HepG2 (cell line): ENCODE results near the gene RRP12. TPM values are rescaled to one million over a fixed set of nuclear protein-coding genes. Genes with fewer than 3 reads are reported as not detected.

ENCODE experiments used
- ELF4 ChIP-seq: sonication (generic); formaldehyde crosslinking; IDR thresholded peaks from 2 replicates; pipeline ENCODE4 v1.5.0; 2020; ENCODE audit warnings: missing genetic modification reagents, mild to moderate bottlenecking, moderate library complexity, borderline replicate concordance
- HNF1A ChIP-seq, 2 experiments: sonication (generic) in 1 of 2; formaldehyde crosslinking in 1 of 2; IDR thresholded peaks; 2 replicates each; pipeline versions ENCODE4 v1.4.0 to v1.6.1; 2016 to 2020; ENCODE audit warnings: borderline replicate concordance in 1 of 2, low read depth in 1 of 2, mild to moderate bottlenecking in 1 of 2, missing genetic modification reagents in 1 of 2
- LCORL ChIP-seq, 2 experiments: fragments of 450-650 bp in 1 of 2; sonication (generic) in 1 of 2; formaldehyde crosslinking in 1 of 2; IDR thresholded peaks; 2 replicates each; pipeline versions ENCODE4 v1.5.0 to v1.6.1; 2017 to 2020; ENCODE audit warnings: antibody characterized with exemption in 1 of 2, missing genetic modification reagents in 1 of 2
- MED13 ChIP-seq: sonication (generic); formaldehyde crosslinking; IDR thresholded peaks from 2 replicates; pipeline ENCODE4 v1.5.0; 2020; ENCODE audit warnings: missing genetic modification reagents
- NR2F6 ChIP-seq, 2 experiments: IDR thresholded peaks; 2 replicates each; pipeline ENCODE4 v1.6.1; 2016; ENCODE audit warnings: antibody characterized with exemption in 1 of 2, mild to moderate bottlenecking in 1 of 2
- NRL ChIP-seq: sonication (generic); formaldehyde crosslinking; IDR thresholded peaks from 2 replicates; pipeline ENCODE4 v1.5.0; 2020; ENCODE audit warnings: missing genetic modification reagents, mild to moderate bottlenecking, moderate library complexity, borderline replicate concordance
- SIX1 ChIP-seq: sonication (generic); formaldehyde crosslinking; IDR thresholded peaks from 2 replicates; pipeline ENCODE4 v1.4.0; 2020; ENCODE audit warnings: missing genetic modification reagents, borderline replicate concordance
- SP2 ChIP-seq: sonication (generic); formaldehyde crosslinking; IDR thresholded peaks from 2 replicates; pipeline ENCODE4 v1.5.1; 2020; ENCODE audit warnings: mild to moderate bottlenecking, missing genetic modification reagents
- THRA ChIP-seq: sonication (generic); formaldehyde crosslinking; IDR thresholded peaks from 2 replicates; pipeline ENCODE4 v1.4.0; 2020; ENCODE audit warnings: missing genetic modification reagents, borderline replicate concordance
- ZNF510 ChIP-seq: sonication (generic); formaldehyde crosslinking; IDR thresholded peaks from 2 replicates; pipeline ENCODE4 v1.4.0; 2020; ENCODE audit warnings: low read depth, mild to moderate bottlenecking, missing genetic modification reagents
- polyA plus RNA-seq, 8 experiments: library from polyadenylated mRNA; depleted of rRNA in 3 of 8; stranded (reverse) in 7 of 8; unstranded in 1 of 8; fragments of >200 nt; fragmentation: Illumina TruSeq in 4 of 8; extraction: Trizol in 4 of 8; gene quantifications; 2 replicates each; pipeline versions ENCODE4 v1.2.1 to v1.2.3, GENCODE V29; 2011 to 2016; ENCODE audit warnings: low read depth in 4 of 8, missing spikeins in 1 of 8, mixed read lengths in 1 of 8; ENCODE audit not compliant: insufficient read depth in 1 of 8
- total RNA-seq, 5 experiments: library from RNA; depleted of rRNA; stranded (reverse); fragments of >200 nt; fragmentation: Illumina TruSeq; extraction: Trizol; gene quantifications; 2 replicates each; pipeline ENCODE4 v1.2.3, GENCODE V29; 2016; ENCODE audit warnings: low read depth in 1 of 5
- TF ChIP-seq, protein P1 (sequence below): sonication (generic); formaldehyde crosslinking; IDR thresholded peaks from 2 replicates; pipeline ENCODE4 v1.5.0; 2020; ENCODE audit warnings: missing genetic modification reagents
- TF ChIP-seq, protein P2 (sequence below): sonication (generic); formaldehyde crosslinking; IDR thresholded peaks from 2 replicates; pipeline ENCODE4 v1.5.1; 2020; ENCODE audit warnings: mild to moderate bottlenecking, missing genetic modification reagents, borderline replicate concordance

The RRP12 gene
- total and polyA plus RNA-seq, 2 of the 13 experiments (the other 11 are each of a cell fraction or from before 2014, with no cell fraction given): 13.2 to 39.4 TPM

GRCh38 chr10:97318772-97319651 is 82.1 kb downstream of the RRP12 start, which contains the start of gene FRAT1 (continued):
- TF ChIP-seq HNF1A (IDR thresholded peaks at IDR 0.05; ENCODE audit: low read depth) (no peak), HNF1A (CRISPR knock-in tag; IDR thresholded peaks at IDR 0.05; ENCODE audit: borderline replicate concordance) (no peak), THRA (CRISPR knock-in tag) (no peak), SIX1 (CRISPR knock-in tag) (no peak), ZNF510 (0 out of 2 replicates have a peak, but pooled peaks have one; percentile 33), NRL (CRISPR knock-in tag) (0 out of 2 replicates have a peak, but pooled peaks have one; percentile 19), NR2F6 (IDR thresholded peaks at IDR 0.05) (no peak), NR2F6 (CRISPR knock-in tag; IDR thresholded peaks at IDR 0.05) (no peak), MED13 (peak; percentile 38; the same call in 1 of the 2 replicates), LCORL (IDR thresholded peaks at IDR 0.05) (no peak), LCORL (CRISPR knock-in tag; IDR thresholded peaks at IDR 0.05) (peak; percentile 18; the same call in 1 of the 2 replicates), ELF4 (CRISPR knock-in tag) (peak; percentile 21; the same call in 1 of the 2 replicates), SP2 (CRISPR knock-in tag) (peak; percentile 43; the same call in 1 of the 2 replicates)
- TF ChIP-seq, protein P1, sequence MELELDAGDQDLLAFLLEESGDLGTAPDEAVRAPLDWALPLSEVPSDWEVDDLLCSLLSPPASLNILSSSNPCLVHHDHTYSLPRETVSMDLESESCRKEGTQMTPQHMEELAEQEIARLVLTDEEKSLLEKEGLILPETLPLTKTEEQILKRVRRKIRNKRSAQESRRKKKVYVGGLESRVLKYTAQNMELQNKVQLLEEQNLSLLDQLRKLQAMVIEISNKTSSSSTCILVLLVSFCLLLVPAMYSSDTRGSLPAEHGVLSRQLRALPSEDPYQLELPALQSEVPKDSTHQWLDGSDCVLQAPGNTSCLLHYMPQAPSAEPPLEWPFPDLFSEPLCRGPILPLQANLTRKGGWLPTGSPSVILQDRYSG (CRISPR knock-in tag): no peak
- TF ChIP-seq, protein P2, sequence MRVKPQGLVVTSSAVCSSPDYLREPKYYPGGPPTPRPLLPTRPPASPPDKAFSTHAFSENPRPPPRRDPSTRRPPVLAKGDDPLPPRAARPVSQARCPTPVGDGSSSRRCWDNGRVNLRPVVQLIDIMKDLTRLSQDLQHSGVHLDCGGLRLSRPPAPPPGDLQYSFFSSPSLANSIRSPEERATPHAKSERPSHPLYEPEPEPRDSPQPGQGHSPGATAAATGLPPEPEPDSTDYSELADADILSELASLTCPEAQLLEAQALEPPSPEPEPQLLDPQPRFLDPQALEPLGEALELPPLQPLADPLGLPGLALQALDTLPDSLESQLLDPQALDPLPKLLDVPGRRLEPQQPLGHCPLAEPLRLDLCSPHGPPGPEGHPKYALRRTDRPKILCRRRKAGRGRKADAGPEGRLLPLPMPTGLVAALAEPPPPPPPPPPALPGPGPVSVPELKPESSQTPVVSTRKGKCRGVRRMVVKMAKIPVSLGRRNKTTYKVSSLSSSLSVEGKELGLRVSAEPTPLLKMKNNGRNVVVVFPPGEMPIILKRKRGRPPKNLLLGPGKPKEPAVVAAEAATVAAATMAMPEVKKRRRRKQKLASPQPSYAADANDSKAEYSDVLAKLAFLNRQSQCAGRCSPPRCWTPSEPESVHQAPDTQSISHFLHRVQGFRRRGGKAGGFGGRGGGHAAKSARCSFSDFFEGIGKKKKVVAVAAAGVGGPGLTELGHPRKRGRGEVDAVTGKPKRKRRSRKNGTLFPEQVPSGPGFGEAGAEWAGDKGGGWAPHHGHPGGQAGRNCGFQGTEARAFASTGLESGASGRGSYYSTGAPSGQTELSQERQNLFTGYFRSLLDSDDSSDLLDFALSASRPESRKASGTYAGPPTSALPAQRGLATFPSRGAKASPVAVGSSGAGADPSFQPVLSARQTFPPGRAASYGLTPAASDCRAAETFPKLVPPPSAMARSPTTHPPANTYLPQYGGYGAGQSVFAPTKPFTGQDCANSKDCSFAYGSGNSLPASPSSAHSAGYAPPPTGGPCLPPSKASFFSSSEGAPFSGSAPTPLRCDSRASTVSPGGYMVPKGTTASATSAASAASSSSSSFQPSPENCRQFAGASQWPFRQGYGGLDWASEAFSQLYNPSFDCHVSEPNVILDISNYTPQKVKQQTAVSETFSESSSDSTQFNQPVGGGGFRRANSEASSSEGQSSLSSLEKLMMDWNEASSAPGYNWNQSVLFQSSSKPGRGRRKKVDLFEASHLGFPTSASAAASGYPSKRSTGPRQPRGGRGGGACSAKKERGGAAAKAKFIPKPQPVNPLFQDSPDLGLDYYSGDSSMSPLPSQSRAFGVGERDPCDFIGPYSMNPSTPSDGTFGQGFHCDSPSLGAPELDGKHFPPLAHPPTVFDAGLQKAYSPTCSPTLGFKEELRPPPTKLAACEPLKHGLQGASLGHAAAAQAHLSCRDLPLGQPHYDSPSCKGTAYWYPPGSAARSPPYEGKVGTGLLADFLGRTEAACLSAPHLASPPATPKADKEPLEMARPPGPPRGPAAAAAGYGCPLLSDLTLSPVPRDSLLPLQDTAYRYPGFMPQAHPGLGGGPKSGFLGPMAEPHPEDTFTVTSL (CRISPR knock-in tag): 0 out of 2 replicates have a peak, but pooled peaks have one; percentile 14
